GM21619 (cell line): ENCODE results near the gene RAB36.

Source experiments
- ATAC-seq: cut with Tn5 transposase; IDR thresholded peaks from one replicate; pipeline ENCODE4 v1.9.1; 2021; ENCODE audit not compliant: unreplicated experiment

The RAB36 gene

DNA sequence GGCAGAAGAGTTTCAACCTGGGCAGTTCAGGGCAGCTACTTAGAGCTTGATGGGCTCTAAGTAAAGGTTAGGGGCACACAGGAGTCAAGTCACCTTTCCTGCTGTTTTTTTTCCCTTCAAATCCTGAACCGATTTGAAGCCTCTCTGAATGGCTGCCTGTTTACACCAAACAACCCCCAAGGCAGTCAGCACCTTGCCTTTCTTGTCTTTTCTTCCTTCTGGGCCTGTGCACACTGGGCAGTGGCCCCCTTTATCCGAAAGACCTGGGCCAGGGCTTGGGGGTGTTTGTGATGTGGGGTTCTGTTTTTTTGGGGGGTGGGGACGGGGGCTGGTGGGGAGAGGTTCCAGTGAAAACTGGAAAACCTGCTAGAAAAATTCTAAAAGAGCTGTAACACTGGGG, 7.8 kb upstream of the RAB36 start:
- ATAC-seq = no peak

- ATAC-seq = no peak
Observed at GRCh38 chr22:23137905-23138561, 7.2 kb upstream of the RAB36 start.

DNA sequence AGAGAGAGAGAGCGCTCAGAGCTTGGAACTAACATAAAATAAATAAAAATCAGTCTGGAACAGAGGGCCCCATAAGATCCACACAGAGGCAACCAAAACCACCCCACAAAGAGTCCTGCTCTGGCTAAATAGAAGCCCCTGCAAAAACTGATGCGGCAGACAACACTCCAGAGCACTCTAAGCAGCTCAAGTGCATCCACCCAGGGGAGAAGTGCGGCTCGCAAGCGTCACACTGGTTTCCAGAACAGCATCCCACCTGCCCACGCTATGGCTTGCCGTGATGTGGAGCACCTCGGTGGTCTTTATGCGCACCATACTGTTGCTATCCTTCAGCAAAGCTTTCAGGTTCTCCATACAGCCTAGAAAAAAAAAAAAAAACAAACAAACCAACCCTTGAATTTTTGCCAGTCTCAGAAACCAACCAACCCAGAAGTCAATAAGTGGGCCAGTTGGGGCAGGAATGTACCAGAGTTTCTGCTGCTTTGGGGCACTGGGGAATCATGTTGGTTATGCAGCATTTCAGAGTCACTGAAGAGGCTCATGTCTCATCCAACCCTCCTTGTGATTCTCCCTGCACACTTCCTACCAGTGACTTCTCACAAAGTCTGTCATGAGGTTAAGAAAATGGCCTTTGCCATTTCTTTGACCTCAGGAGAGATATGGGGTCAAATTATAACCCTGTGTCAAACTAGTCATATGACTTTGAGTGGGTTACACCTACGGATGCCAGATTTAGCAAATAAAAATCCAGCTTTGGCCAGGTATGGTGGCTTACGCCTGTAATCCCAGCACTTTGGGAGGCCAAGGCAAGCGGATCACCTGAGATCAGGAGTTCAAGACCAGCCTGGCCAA, 6.5 kb upstream of the RAB36 start:
- no peak for ATAC-seq

DNA sequence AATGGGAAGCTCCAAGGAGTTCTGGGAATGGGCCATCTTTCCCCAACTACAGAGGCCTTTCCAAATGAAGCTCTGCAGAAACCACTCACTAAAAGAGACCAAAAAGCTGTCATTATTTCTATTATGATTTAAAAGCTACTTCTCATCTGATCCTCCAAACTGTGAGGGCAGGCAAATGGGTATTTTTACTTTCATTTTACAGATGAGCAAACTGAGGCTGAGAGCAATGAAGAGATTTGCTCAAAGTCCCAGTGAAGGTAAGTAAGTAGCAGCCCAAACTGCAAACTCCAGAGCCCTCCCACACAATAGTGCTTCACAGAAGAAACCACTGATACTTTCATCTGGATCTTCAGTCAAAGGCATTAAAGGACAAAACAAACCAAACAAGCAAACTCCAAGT, 4.9 kb upstream of the RAB36 start:
- ATAC-seq = no peak

GRCh38 chr22:23142546-23143105, 2.7 kb upstream of the RAB36 start:
- no peak for ATAC-seq

DNA sequence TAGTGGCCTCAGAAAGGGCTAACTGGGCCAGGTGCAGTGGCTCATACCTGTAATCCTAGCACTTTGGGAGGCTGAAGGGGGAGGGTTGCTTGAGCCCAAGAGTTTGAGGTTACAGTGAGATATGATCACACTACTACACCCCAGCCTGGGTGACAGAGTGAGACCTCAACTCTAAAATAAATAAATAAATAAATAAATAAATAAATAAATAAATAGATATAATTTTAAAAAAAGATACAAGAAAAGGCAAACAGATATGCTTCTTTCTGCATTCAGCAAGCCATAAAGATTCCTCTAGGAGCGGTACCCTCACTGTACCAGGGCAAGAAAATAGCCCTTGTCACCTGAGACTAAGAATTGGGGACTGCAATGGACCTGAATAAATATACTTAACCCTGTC, 2.2 kb upstream of the RAB36 start:
- ATAC-seq = no peak

- no peak for ATAC-seq
Observed at GRCh38 chr22:23144432-23144831, 845 bp upstream of the RAB36 start.

DNA sequence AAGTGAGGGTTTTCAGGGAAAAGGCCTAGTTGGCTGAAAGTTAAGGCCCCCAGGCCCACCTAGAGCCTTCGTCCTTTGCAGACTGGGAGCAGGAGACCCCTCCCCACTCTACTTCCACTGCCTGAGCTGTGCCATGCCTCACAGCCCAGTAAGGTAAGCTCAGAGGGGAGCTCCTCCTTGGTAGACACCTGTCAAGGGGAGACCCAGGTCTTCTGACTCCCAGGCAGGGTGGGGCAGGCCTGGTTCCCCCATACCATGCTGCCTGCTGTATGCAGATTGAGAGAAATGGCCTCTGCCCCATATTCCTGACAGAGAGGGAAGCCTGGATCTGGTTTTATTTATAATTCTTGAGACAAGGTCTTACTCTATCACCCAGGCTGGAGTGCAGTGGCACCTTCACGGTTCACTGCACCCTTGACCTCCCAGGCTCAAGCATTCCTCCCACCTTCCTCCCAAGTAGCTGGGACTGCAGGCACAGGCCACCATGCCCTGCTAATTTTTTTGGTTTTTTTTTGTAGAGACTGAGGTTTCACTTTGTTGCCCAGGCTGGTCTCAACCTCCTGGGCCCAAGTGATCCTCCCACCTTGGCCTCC, 697 bp downstream of the RAB36 start:
- ATAC-seq = no peak

GRCh38 chr22:23146478-23147205, 1.4 kb downstream of the RAB36 start:
- no peak for ATAC-seq

DNA sequence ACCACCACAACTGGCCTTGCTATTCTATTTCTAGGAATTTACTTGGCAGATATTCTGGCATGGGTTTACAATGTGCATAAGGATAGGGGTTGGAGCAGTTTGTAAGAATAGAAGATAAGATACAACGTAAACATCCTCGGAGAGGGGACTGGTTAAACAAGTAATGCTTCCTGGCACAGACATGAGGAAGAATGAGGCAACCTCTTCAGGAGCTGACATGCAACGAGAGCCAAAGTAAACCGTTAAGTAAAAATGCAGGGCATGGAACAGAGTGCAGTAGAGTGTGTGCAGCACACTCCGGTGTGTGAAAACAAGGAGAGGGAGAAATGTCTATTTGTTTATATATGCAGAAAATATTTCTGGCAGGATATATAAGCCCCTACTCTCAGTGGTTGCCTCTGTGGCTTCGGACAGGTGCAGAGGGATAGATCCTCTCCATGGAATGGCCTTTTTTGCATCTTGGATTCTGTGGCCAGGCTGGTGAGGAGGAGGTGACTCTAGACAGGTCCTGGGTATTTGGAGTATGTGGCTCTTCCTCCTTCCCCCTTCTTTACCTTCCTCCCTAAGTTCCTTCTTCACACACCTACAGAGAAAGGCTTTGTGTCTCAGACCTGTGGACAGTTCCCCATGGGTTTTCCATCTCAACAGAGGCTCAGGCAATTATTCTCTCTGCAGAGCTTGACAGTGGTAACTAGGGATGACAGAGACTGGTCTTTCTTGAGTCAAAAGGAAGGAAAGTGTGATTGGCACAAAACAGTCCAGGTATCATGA, 2.5 kb downstream of the RAB36 start:
- ATAC-seq = no peak

GRCh38 chr22:23149743-23150238, 4.5 kb downstream of the RAB36 start:
- ATAC-seq = no peak

- no peak for ATAC-seq
Observed at GRCh38 chr22:23150762-23151161, 5.5 kb downstream of the RAB36 start.

GRCh38 chr22:23151827-23152226, 6.5 kb downstream of the RAB36 start:
- no peak for ATAC-seq

- no peak for ATAC-seq
Observed at GRCh38 chr22:23152238-23153114, 7.2 kb downstream of the RAB36 start.

- ATAC-seq = no peak
Observed at GRCh38 chr22:23153994-23154393, 8.7 kb downstream of the RAB36 start.

GRCh38 chr22:23154461-23154860, 9.2 kb downstream of the RAB36 start:
- no peak for ATAC-seq

GRCh38 chr22:23155143-23155542, 9.9 kb downstream of the RAB36 start:
- no peak for ATAC-seq

DNA sequence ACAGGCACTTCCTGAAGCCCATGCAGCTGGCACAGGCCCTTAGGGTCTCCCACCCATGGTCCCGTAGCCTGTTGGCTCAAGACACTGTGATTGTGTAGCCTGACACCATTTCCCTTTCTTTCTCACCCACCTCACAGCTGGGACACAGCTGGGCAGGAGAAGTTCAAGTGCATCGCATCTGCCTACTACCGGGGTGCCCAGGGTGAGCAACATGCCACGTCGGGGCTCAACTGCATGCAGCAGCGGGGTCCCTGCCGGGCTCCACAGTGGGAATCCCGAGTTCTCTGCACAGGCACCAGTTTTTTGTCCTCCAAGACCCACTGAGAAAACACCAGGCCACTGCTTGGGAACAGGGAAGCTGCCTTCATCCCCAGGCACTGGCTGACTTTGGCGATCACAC, 10.6 kb downstream of the RAB36 start:
- no peak for ATAC-seq

DNA sequence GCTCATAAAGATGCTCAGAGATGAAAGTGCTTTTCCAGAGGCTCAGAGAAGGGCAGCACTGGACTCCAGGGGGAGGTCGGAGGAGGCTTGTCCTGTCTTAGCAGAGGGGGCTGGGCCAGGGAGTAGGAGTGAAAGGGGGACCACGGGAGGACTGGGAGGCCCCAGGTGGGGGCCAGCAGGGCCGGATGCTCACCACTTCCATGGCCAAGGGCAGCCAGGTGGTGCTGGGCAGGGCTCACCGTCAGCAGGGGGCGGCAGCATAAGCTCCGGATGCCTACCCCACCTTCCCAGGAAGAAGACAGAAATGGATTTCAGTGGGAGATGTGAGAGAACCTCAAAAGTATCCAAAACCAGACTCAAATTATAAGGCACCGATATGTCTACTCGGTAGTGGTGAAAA, 11.0 kb downstream of the RAB36 start:
- ATAC-seq = no peak
